Stimulated activated naive B cell treated with anti-CD40 and anti-IgM and Interleukin-4, amounts not matched to agents 10 μg/mL and 1 μg/mL and 100 μg/mL, for 72 hours (primary cell): ENCODE measurements around the gene FNBP1L.

Experiments used
- ATAC-seq, 2 donors: fragments of 150-1000 bp; cut with Tn5 transposase; replicated peaks; 2 replicates each; pipeline ENCODE4 v1.10.0; 2021; ENCODE audit warnings: moderate library complexity in 1 of 2
- DNase-seq: peaks from one replicate; pipeline ENCODE4 v3.0.0; 2021
- H3K27ac Mint-ChIP-seq: one replicate; pipeline ENCODE4 v1.8.0; 2022; ENCODE audit warnings: mild to moderate bottlenecking, mixed read lengths
- H3K27me3 Mint-ChIP-seq, 2 donors: one replicate each; pipeline ENCODE4 v1.8.0; 2022; ENCODE audit warnings: mixed read lengths in 2 of 2
- H3K36me3 Mint-ChIP-seq, 2 donors: one replicate each; pipeline ENCODE4 v1.8.0; 2022; ENCODE audit warnings: mixed read lengths in 2 of 2, mild to moderate bottlenecking in 1 of 2
- H3K4me1 Mint-ChIP-seq, 2 donors: one replicate each; pipeline ENCODE4 v1.8.0; 2022; ENCODE audit warnings: mixed read lengths in 2 of 2, mild to moderate bottlenecking in 1 of 2
- H3K4me3 Mint-ChIP-seq, 2 donors: one replicate each; pipeline ENCODE4 v1.8.0; 2022; ENCODE audit warnings: mild to moderate bottlenecking in 2 of 2, mixed read lengths in 2 of 2, moderate library complexity in 1 of 2
- H3K9me3 Mint-ChIP-seq, 2 donors: one replicate each; pipeline ENCODE4 v1.8.0; 2022; ENCODE audit warnings: mixed read lengths in 2 of 2, mild to moderate bottlenecking in 1 of 2

The FNBP1L gene

GRCh38 chr1:93595743-93596142, 147.8 kb downstream of the FNBP1L start:
- DNase-seq (no peak), ATAC-seq (no peak)
- Mint-ChIP-seq H3K4me1 (peaks cover 32 to 66% of the 10 kb centered on the region in 2 donors), H3K27me3 (no peaks in the 10 kb centered on the region), H3K27ac (no peak overlapping the region), H3K36me3 (peaks cover 49 to 72% of the 10 kb centered on the region in 2 donors), H3K9me3 (peaks cover 0 to 2% of the 10 kb centered on the region in 2 donors), H3K4me3 (no peak overlapping the region)

- peaks cover 29 to 67% of the 10 kb centered on the region in 2 donors for H3K4me1 Mint-ChIP-seq
- H3K9me3 Mint-ChIP-seq, result peaks cover 0 to 2% of the 10 kb centered on the region in 2 donors
- DNase-seq (no peak), ATAC-seq (no peak)
- no peak overlapping the region for H3K4me3 Mint-ChIP-seq
- H3K27me3 Mint-ChIP-seq, result no peaks in the 10 kb centered on the region
- no peak overlapping the region for H3K27ac Mint-ChIP-seq
- H3K36me3 Mint-ChIP-seq, result peaks cover 51 to 74% of the 10 kb centered on the region in 2 donors
These were observed 148.6 kb downstream of the FNBP1L start for GRCh38 chr1:93596329-93597089.

GRCh38 chr1:93597709-93598108, 149.8 kb downstream of the FNBP1L start:
- ATAC-seq, result no peak

GRCh38 chr1:93598396-93598795, 150.5 kb downstream of the FNBP1L start:
- Mint-ChIP-seq H3K4me1 (peaks cover 17 to 52% of the 10 kb centered on the region in 2 donors), H3K27me3 (no peaks in the 10 kb centered on the region), H3K27ac (peak overlapping the region; percentile 4), H3K4me3 (no peak overlapping the region), H3K36me3 (peaks cover 50 to 72% of the 10 kb centered on the region in 2 donors), H3K9me3 (no peaks in the 10 kb centered on the region)
- ATAC-seq, result no peak
- DNase-seq, result no peak

More at GRCh38 chr1:93597709-93598108, 149.8 kb downstream of the FNBP1L start:
- no peak overlapping the region for H3K4me3 Mint-ChIP-seq
- no peaks in the 10 kb centered on the region for H3K9me3 Mint-ChIP-seq
- peaks cover 17 to 55% of the 10 kb centered on the region in 2 donors for H3K4me1 Mint-ChIP-seq
- H3K36me3 Mint-ChIP-seq, result peaks cover 50 to 73% of the 10 kb centered on the region in 2 donors
- DNase-seq, result no peak
- H3K27ac Mint-ChIP-seq, result peak overlapping the region; percentile 51
- no peaks in the 10 kb centered on the region for H3K27me3 Mint-ChIP-seq

GRCh38 chr1:93598861-93599439, 151.0 kb downstream of the FNBP1L start:
- Mint-ChIP-seq H3K36me3 (peaks cover 50 to 71% of the 10 kb centered on the region in 2 donors), H3K4me1 (peaks cover 17 to 46% of the 10 kb centered on the region in 2 donors), H3K4me3 (no peak overlapping the region), H3K27ac (peak overlapping the region; percentile 65), H3K9me3 (no peaks in the 10 kb centered on the region), H3K27me3 (no peaks in the 10 kb centered on the region)
- no peak for DNase-seq
- no peak for ATAC-seq

- H3K9me3 Mint-ChIP-seq, result no peaks in the 10 kb centered on the region
- H3K4me1 Mint-ChIP-seq, result peaks cover 15 to 43% of the 10 kb centered on the region in 2 donors
- DNase-seq (no peak), ATAC-seq (no peak)
- H3K4me3 Mint-ChIP-seq, result no peak overlapping the region
- H3K27me3 Mint-ChIP-seq, result no peaks in the 10 kb centered on the region
- H3K36me3 Mint-ChIP-seq, result peaks cover 46 to 70% of the 10 kb centered on the region in 2 donors
- peak overlapping the region; percentile 65 for H3K27ac Mint-ChIP-seq
These were observed 151.6 kb downstream of the FNBP1L start for GRCh38 chr1:93599479-93599878.

GRCh38 chr1:93600663-93601062, 152.7 kb downstream of the FNBP1L start:
- ATAC-seq (no peak), DNase-seq (no peak)
- Mint-ChIP-seq H3K36me3 (peaks cover 50 to 71% of the 10 kb centered on the region in 2 donors), H3K27ac (no peak overlapping the region), H3K9me3 (no peaks in the 10 kb centered on the region), H3K4me1 (peaks cover 10 to 46% of the 10 kb centered on the region in 2 donors), H3K4me3 (no peak overlapping the region), H3K27me3 (no peaks in the 10 kb centered on the region)

GRCh38 chr1:93601686-93602085, 153.8 kb downstream of the FNBP1L start:
- Mint-ChIP-seq H3K9me3 (no peaks in the 10 kb centered on the region), H3K27me3 (no peaks in the 10 kb centered on the region), H3K36me3 (peaks cover 59 to 73% of the 10 kb centered on the region in 2 donors), H3K27ac (no peak overlapping the region), H3K4me3 (no peak overlapping the region), H3K4me1 (peaks cover 16 to 47% of the 10 kb centered on the region in 2 donors)
- no peak for DNase-seq
- ATAC-seq, result no peak

GRCh38 chr1:93602101-93602500, 154.2 kb downstream of the FNBP1L start:
- H3K36me3 Mint-ChIP-seq, result peaks cover 61 to 73% of the 10 kb centered on the region in 2 donors
- H3K27me3 Mint-ChIP-seq, result no peaks in the 10 kb centered on the region
- no peak overlapping the region for H3K4me3 Mint-ChIP-seq
- H3K9me3 Mint-ChIP-seq, result no peaks in the 10 kb centered on the region
- ATAC-seq, result no peak
- peaks cover 20 to 48% of the 10 kb centered on the region in 2 donors for H3K4me1 Mint-ChIP-seq
- H3K27ac Mint-ChIP-seq, result no peak overlapping the region
- no peak for DNase-seq

- no peak overlapping the region for H3K4me3 Mint-ChIP-seq
- peaks cover 60 to 77% of the 10 kb centered on the region in 2 donors for H3K36me3 Mint-ChIP-seq
- no peaks in the 10 kb centered on the region for H3K27me3 Mint-ChIP-seq
- no peak overlapping the region for H3K27ac Mint-ChIP-seq
- no peak for DNase-seq
- peaks cover 27 to 58% of the 10 kb centered on the region in 2 donors for H3K4me1 Mint-ChIP-seq
- ATAC-seq, result no peak
- H3K9me3 Mint-ChIP-seq, result peaks cover 0 to 3% of the 10 kb centered on the region in 2 donors
These were observed 155.2 kb downstream of the FNBP1L start for GRCh38 chr1:93603106-93603505.

- Mint-ChIP-seq H3K4me1 (peaks cover 32 to 60% of the 10 kb centered on the region in 2 donors), H3K9me3 (peaks cover 0 to 3% of the 10 kb centered on the region in 2 donors), H3K27me3 (no peaks in the 10 kb centered on the region), H3K36me3 (peaks cover 61 to 81% of the 10 kb centered on the region in 2 donors), H3K4me3 (no peak overlapping the region), H3K27ac (no peak overlapping the region)
- DNase-seq (no peak), ATAC-seq (no peak)
These were observed 155.7 kb downstream of the FNBP1L start for GRCh38 chr1:93603601-93604000.
